ENCODE data around the gene TUBB4B.

The TUBB4B gene

DNA sequence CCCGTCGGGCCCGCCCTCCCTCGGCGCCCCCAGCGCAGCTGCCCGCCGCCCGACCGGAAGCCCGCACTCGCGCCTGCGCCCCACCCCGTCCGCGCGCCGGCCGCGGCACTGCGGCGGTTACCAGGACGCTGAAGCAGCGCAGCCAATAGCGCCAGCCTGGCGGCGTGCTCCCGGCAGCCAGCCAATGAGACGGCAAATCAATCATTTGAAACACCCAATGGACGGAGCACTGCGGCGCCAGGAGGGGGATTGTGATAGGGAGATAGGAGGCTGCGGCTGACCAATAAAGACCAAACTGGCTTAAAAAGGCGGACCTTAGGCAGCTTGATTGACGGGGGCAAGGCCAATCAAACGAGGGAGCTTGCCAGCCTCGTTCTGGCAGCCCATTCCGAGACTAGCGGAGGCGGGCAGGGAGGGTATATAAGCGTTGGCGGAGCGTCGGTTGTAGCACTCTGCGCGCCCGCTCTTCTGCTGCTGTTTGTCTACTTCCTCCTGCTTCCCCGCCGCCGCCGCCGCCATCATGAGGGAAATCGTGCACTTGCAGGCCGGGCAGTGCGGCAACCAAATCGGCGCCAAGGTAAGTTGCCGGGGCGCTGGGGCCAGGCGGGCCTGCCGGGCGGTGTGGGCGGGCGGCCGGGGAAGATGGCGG, at the start of gene TUBB4B:
TUBB4B (plus strand) TSS at position 447 of the 649 bp plus-strand sequence; CDS start at position 521, 74 bp downstream.
- peak; percentile 92 to 95 for DNase-seq (ENCODE audit: low read depth in 2 of 2)

DNA sequence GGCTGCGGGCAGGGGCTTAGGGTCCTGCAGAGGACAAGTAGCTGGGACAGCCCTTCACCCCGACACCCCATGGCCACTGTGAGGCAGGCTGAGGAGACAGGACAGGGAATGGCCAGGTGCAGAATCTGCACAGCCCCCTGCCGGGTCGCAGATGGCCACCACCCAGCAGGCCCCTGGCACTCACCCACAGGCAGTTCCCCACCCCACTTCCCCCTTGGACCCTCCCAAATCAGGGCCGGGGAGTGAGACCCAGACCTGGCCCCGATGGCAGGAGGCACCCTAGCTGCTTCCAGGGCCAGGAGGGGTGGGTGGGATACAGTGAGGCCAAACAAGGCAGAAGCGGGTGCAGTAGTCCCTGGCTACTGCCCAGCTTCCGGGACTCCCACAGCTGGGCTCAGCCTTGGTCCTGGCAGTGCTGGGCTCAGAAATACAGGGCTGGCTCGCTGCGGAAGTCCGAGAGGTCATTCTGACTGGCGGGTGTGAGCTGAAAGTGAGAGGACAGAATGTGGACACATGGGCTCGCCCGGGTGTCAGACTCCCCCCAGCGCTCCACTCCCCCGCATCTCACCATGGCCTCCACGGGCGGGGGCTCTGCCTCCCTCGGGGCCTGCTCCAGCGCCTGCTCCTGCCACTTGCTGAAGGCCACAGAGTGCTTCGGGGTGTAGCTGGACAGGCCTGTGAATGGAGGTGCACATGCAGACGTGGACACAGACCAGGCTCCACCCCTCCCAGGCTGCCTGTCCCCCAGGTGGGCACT, 49.2 kb upstream of the TUBB4B start:
- no peak for DNase-seq (ENCODE audit: low read depth in 2 of 2)

- no peak for DNase-seq (ENCODE audit: low read depth in 2 of 2)
These were observed 48.7 kb upstream of the TUBB4B start for GRCh38 chr9:137192448-137192780.

GRCh38 chr9:137192859-137193258, 48.2 kb upstream of the TUBB4B start:
- DNase-seq (ENCODE audit: low read depth in 2 of 2) = no peak

GRCh38 chr9:137193771-137194170, 47.3 kb upstream of the TUBB4B start:
- no peak for DNase-seq (ENCODE audit: low read depth in 2 of 2)

- no peak for DNase-seq (ENCODE audit: low read depth in 2 of 2)
These were observed 46.7 kb upstream of the TUBB4B start for GRCh38 chr9:137194388-137194787.

DNA sequence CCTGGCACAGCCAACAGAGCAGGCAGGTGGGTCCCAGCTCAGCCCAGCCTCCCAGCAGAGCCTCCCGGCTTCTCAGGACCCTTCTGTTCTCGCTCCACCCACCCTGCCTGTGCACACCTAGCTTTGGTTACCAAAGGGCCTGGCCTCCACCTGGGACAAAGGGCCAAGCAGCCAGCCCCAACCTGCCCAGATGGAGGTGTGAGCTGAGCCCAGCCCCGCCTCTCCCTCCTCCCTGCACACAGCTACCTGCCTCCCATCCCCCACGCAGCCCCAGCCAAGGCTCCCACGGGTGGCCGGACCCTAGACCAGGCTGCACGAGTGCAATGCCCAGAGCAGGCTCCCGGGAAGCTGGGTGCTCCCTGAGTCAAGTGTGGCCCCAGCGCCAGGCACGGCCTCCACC, 46.2 kb upstream of the TUBB4B start:
- no peak for DNase-seq (ENCODE audit: low read depth in 2 of 2)

DNA sequence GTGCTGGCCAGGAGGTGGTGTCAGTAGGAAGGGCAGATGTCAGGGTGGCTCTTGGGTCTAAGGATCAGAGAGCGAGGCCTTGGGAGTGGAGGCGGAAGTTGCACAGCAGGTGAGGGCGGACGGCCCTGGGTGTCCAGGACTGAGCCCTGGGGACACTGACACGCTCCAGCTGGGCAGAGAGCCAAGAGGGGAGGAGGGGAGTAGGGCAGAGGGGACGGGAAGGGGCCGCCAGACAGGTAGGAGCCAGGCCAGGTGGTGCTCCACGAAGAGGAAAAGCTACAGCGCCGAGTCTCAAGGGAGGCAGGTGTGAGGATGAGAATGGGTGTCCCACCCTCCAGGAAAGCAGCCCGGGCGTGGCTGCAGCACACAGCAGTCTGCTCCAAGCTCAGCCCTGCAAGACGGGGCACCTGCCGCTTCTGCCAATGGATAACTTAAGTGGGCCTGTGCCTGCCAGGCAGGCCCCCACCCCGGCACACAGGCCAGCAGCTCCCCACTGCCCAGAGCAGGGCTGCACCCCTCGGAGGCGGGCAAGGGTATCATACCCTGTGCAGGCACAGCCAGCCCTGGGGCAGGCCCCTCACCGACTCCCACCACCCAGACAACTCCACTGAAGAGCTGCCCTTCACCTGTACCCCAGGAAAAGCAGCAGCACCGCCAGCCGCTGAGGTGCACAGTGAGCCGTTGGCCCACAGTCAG, 45.4 kb upstream of the TUBB4B start:
- DNase-seq (ENCODE audit: low read depth in 2 of 2) = no peak

GRCh38 chr9:137198051-137198901, 42.8 kb upstream of the TUBB4B start:
- no peak for DNase-seq (ENCODE audit: low read depth in 2 of 2)

- DNase-seq (ENCODE audit: low read depth in 2 of 2) = no peak
These were observed 42.2 kb upstream of the TUBB4B start for GRCh38 chr9:137198902-137199283.

DNA sequence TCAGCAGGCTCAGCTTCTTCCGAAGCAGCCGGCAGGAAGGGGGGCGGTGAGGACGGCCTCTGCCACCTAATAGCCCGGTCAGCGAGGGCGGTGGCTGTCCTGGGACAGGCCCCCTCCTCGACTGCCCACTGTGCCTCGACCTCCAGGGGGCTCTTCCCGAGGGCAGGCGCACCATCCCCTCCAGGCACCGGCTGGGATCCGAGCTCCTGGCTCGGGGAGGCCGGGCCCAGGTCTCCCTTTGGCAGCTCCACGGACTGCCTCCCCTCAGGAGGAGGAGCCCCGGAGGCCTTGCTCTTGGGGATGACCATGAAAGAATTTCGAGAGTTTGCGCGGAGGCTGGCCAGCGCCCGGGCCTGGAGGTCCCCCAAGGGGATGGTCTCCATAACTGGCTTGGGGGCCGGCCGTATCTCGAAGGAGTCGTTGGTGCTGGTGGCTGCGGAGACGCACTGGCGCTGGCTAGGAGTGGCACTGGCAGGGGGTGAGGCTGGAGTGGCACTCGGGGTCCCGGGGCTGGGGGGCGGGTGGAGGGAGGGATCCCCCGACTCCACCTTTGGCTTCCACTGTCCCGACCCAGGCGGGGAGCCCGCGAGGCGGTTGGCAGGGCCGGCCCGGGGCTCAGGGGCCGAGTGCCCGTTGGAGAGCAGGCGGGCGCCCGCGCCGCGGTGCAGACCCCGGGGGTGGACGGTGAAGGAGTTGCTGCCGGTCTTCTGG, 41.5 kb upstream of the TUBB4B start:
- DNase-seq (ENCODE audit: low read depth in 2 of 2) = no peak

DNA sequence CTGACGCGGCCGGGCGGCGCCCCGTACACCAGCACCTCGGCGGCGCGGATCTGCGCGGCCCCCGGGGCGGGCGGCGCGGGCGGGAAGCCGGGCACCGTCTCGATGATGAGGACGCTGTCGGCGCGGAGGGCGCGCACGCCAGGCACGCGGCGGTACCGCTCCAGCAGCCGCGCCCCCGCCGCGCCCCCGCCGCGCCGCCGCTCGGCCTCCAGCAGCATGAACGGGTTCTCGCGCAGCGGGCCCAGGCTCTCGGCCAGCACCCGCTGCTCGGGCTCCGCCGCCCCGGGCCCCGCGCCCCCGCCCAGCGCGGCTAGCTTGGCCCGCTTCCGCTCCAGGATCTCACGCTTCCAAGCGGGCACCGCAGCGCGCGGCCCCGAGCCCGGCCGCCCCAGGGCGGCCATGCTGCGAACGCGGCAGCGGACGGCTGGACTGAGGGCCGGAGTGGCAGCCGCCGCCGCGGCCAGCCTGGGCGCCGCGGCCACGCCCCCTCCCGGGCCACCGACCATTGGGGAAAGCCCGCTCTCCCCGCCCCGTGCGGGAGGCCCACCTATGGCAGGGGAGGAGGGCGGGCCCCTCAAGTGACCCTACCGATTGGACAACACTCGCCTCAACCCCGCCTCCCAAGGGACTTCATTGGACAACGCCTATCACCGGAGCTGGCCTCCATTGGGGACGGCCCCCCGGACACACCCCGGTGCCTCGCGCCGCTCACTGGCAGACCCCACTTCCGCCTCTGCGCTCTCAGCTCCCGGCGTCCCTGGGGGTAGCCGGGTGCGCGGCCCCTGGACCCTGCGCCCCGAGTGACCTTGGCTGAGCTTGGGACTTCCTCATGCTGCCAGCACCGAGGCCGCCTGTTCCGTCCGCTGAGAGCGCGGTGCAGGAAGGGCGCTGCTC, 40.5 kb upstream of the TUBB4B start, which contains the start of gene TPRN:
TPRN (minus strand) TSS at position 431 of the 894 bp plus-strand sequence; CDS start at position 401, 30 bp downstream.
- peak; percentile 98 to 99 for DNase-seq (ENCODE audit: low read depth in 2 of 2)

DNA sequence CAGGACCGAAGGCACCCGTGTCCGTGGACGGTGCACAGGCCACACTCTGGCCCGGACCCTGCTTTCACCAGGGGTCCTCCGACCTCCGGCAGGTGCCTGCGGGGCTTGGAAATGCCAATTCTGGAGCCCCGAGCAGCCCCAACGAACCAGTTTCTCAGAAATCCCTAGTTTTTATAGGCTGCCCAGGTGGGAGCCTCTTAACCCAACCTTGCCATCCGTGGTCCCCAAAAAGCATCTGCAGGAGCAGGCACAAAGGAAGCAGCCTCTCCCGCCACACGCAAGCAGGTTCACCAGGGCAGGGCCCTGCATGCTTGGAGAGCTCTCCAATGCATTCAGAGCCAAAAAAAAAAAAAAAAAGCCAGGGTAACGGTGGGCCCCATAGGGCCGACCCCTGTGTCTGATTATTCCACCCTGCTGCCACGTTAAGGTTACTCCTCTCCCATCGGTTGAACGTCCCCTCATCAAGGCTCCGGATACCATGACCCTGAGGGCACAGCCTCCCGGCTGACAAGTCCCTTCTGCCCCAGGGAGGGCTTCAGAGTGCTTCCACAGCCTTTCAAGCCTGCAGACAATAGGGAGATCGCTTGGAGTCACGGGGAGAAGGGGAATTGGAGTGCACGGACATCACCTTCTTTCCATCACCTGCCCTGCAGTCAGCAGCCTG, 39.8 kb upstream of the TUBB4B start:
- DNase-seq (ENCODE audit: low read depth in 2 of 2) = no peak

DNA sequence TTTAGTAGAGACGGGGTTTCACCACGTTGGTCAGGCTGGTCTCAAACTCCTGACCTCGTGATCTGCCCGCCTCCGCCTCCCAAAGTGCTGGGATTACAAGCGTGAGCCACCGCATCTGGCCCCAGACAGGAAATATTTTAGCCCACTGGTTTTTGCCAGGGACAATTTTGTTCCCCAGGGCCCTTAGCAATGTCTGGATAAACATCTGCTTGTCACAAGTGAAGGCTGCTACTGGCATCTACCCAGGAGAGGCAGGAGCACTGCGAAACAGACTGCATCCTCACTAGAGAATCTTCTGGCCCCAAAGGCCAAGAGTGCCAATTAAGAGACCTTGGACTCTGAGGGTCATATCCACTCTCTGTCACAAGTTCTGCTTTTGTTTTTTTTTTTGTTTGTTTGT, 38.1 kb upstream of the TUBB4B start:
- DNase-seq (ENCODE audit: low read depth in 2 of 2) = no peak

DNA sequence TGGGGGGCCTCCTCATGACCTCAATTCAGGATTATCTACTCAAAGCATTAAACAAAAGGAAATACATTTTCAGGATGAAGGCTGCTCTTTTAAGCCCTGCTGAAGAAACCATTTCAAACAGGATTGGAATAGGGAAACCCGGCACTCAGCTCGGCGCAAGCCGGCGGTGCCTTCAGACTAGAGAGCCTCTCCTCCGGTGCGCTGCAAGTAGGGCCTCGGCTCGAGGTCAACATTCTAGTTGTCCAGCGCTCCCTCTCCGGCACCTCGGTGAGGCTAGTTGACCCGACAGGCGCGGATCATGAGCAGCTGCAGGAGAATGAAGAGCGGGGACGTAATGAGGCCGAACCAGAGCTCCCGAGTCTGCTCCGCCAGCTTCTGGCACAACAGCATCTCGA, 36.4 kb upstream of the TUBB4B start:
- DNase-seq (ENCODE audit: low read depth in 2 of 2) = no peak

DNA sequence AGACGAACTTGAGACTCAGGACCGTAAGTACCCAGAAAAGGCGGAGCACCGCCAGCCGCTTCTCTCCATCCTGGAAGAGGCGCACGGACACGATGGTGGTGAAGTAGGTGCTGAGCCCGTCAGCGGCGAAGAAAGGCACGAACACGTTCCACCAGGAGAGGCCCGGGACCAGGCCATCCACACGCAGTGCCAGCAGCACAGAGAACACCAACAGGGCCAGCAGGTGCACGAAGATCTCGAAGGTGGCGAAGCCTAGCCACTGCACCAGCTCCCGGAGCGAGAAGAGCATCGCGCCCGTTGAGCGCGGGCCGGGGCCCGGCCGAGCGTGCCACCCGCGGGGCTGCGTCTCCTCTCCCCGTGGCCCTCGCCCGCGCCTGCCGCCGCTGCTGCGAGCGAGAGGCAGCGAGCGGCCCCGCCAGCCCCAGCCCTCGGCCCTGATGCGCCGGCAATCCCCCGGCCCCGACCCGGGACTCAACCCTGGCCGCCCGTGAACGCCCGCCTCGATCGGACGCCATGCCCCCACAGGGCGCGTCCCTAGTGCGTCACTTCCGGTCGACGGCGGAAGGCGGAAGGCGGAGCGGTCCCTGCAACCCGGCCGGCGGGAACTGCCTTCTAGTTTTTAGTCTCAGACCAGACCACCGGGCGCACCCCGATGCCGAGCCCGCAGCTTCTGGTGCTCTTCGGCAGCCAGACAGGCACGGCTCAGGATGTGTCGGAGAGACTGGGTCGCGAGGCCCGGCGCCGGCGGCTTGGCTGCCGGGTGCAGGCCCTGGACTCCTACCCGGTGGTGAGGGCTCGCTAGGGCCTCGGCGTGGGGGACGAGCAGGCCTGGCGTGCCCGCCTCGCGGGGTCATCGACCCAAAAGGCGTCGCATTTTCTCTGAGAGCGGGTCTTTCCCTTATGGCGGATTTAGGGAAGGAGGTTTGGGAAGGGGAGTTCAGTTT, 35.7 kb upstream of the TUBB4B start, which contains the start of the genes NDOR1 and TMEM203:
NDOR1 (plus strand) TSS at position 575 of the 944 bp plus-strand sequence; CDS start at position 653, 78 bp downstream.
TMEM203 (minus strand) TSS at position 523 of the 944 bp plus-strand sequence; CDS start at position 289, 234 bp downstream.
- DNase-seq (ENCODE audit: low read depth in 2 of 2) = peak; percentile 93 to 94

GRCh38 chr9:137206602-137207001, 34.5 kb upstream of the TUBB4B start:
- no peak for DNase-seq (ENCODE audit: low read depth in 2 of 2)

GRCh38 chr9:137211532-137211931, 29.6 kb upstream of the TUBB4B start:
- no peak for DNase-seq (ENCODE audit: low read depth in 2 of 2)
